T-cell (primary cell): ENCODE measurements around the gene ITPR2. TPM values are rescaled to one million over a fixed set of nuclear protein-coding genes. Genes with fewer than 3 reads are reported as not detected.

Experiments used
- ATAC-seq, 4 experiments: fragments of 200-7000 bp in 3 of 4; fragments of 150-1000 bp in 1 of 4; cut with Tn5 transposase; replicated peaks in 1 of 4; 1 replicate in 3 of 4; 2 replicates in 1 of 4; pipeline ENCODE4 v1.10.0; 2021; ENCODE audit warnings: moderate library complexity in 3 of 4, mild to moderate bottlenecking in 2 of 4, moderate number of reproducible peaks in 1 of 4
- CTCF ChIA-PET, 2 donors: fragments of 300-600 bp; sonication (Branson Sonifier 250); formaldehyde crosslinking; loops; one replicate each; lab custom pipeline; 2022; ENCODE audit warnings: antibody characterized with exemption in 2 of 2; lab: Charles Lee
- POLR2A ChIA-PET, 2 donors: fragments of 300-600 bp; sonication (Branson Sonifier 250); formaldehyde crosslinking; loops; one replicate each; lab custom pipeline; 2022; ENCODE audit warnings: antibody characterized with exemption in 2 of 2; lab: Charles Lee
- DNase-seq, 35 experiments: peaks; one replicate each; pipeline versions ENCODE4 v3.0.0 to v3.0.0-alpha.2; 2013 to 2023
- H3K27ac ChIP-seq: one replicate; pipeline ENCODE4 v1.5.1; 2013; ENCODE audit warnings: low read length
- H3K27me3 ChIP-seq, 2 experiments: replicated peaks in 1 of 2; 1 replicate in 1 of 2; 2 replicates in 1 of 2; pipeline versions ENCODE4 v1.6.1 to v1.7.0; 2013; ENCODE audit warnings: low read length in 1 of 2, mixed read lengths in 1 of 2; ENCODE audit not compliant: control insufficient read depth in 2 of 2, insufficient read depth in 2 of 2; ENCODE audit errors: extremely low read depth in 1 of 2
- H3K36me3 ChIP-seq, 2 donors: 1 replicate in 1 of 2; 2 replicates in 1 of 2; pipeline versions ENCODE4 v1.6.1 to v1.7.0; 2013; ENCODE audit warnings: low read length in 1 of 2; ENCODE audit not compliant: control insufficient read depth in 2 of 2, insufficient read depth in 1 of 2; ENCODE audit errors: extremely low read depth in 1 of 2
- H3K4me1 ChIP-seq, 2 experiments: 1 replicate in 1 of 2; 2 replicates in 1 of 2; pipeline versions ENCODE4 v1.6.1 to v1.7.0; 2013; ENCODE audit warnings: low read length in 2 of 2, mixed read lengths in 1 of 2; ENCODE audit not compliant: insufficient read depth in 2 of 2, control insufficient read depth in 1 of 2; ENCODE audit errors: extremely low read depth in 1 of 2
- H3K4me3 ChIP-seq, 2 donors: 1 replicate in 1 of 2; 2 replicates in 1 of 2; pipeline versions ENCODE4 v1.5.1 to v1.7.0; 2013; ENCODE audit warnings: mild to moderate bottlenecking in 2 of 2, low read length in 1 of 2, moderate library complexity in 1 of 2; ENCODE audit not compliant: control insufficient read depth in 1 of 2; ENCODE audit errors: extremely low read depth in 1 of 2
- H3K9me3 ChIP-seq: 2 replicates; pipeline ENCODE4 v1.7.0; 2013
- H3K27ac Mint-ChIP-seq, 2 donors: one replicate each; pipeline ENCODE4 v1.8.0; 2020 to 2021; ENCODE audit warnings: mild to moderate bottlenecking in 2 of 2, mixed read lengths in 2 of 2
- H3K27me3 Mint-ChIP-seq, 2 donors: one replicate each; pipeline ENCODE4 v1.8.0; 2021 to 2022; ENCODE audit warnings: mixed read lengths in 2 of 2
- H3K36me3 Mint-ChIP-seq: one replicate; pipeline ENCODE4 v1.8.0; 2021; ENCODE audit warnings: mixed read lengths
- H3K4me1 Mint-ChIP-seq, 3 donors: one replicate each; pipeline ENCODE4 v1.8.0; 2020 to 2022; ENCODE audit warnings: mixed read lengths in 3 of 3, mild to moderate bottlenecking in 1 of 3
- H3K4me3 Mint-ChIP-seq, 3 donors: one replicate each; pipeline ENCODE4 v1.8.0; 2020 to 2022; ENCODE audit warnings: mild to moderate bottlenecking in 3 of 3, mixed read lengths in 3 of 3, moderate library complexity in 3 of 3
- H3K9me3 Mint-ChIP-seq, 3 donors: one replicate each; pipeline ENCODE4 v1.8.0; 2020 to 2022; ENCODE audit warnings: mixed read lengths in 3 of 3
- WGBS: methylation state at CpG from one replicate; pipeline ENCODE4 v1.1.5; 2013; ENCODE audit warnings: missing lambda C conversion rate; ENCODE audit not compliant: insufficient coverage; 5-methylcytosine and 5-hydroxymethylcytosine counted together
- total RNA-seq, 35 experiments: library from RNA in 6 of 35; stranded (reverse) in 6 of 35; fragments of 120-200 nt in 1 of 35; gene quantifications; one replicate each; pipeline versions ENCODE4 v1.2.1 to v1.2.4 and lab custom pipeline; 2013 to 2026

The ITPR2 gene
- total RNA-seq, 5 donors from 2014 or later (not counting 1 experiment from before 2014, with no cell fraction given), result 38.8 to 52.5 (median 44.5) TPM

GRCh38 chr12:26467351-26467750 is 365.6 kb downstream of the ITPR2 start:
- Mint-ChIP-seq H3K4me3 (no peak overlapping the region), H3K36me3 (peaks cover 54% of the 10 kb centered on the region), H3K9me3 (no peaks in the 10 kb centered on the region), H3K27me3 (no peaks in the 10 kb centered on the region), H3K4me1 (no peaks in the 10 kb centered on the region), H3K27ac (no peak overlapping the region)
- Histone ChIP-seq H3K27me3 (no peaks in the 10 kb centered on the region), H3K4me3 (no peak overlapping the region), H3K27ac (no peak overlapping the region), H3K36me3 (peaks cover 3 to 7% of the 10 kb centered on the region in 2 donors), H3K4me1 (no peaks in the 10 kb centered on the region), H3K9me3 (no peaks in the 10 kb centered on the region)
- CTCF ChIA-PET, result no interaction called here
- POLR2A ChIA-PET, result interaction anchor here in 1 of 2 donors (0.5 kb wide), 1 partner anchor 247 kb away, joined by 5 read pairs; no protein-coding TSS in a partner anchor
- no peak for ATAC-seq
- WGBS, result 100% methylated on average over 1 of the region's 1 CpG
- DNase-seq, result no peak

- no peak overlapping the region for H3K4me3 ChIP-seq
- peaks cover 3 to 7% of the 10 kb centered on the region in 2 donors for H3K36me3 ChIP-seq
- ChIA-PET CTCF (interaction anchor here in 1 of 2 donors (0.6 kb wide), 1 partner anchor 36 kb away, joined by 3 read pairs; no protein-coding TSS in a partner anchor), POLR2A (no interaction called here)
- no peaks in the 10 kb centered on the region for H3K4me1 Mint-ChIP-seq
- DNase-seq (no peak), ATAC-seq (no peak)
- WGBS, result no CpG with 5 or more reads among the region's 2 CpGs
- no peaks in the 10 kb centered on the region for H3K9me3 Mint-ChIP-seq
- H3K27me3 ChIP-seq, result no peaks in the 10 kb centered on the region
- H3K27ac Mint-ChIP-seq, result no peak overlapping the region
- no peak overlapping the region for H3K27ac ChIP-seq
- H3K9me3 ChIP-seq, result no peaks in the 10 kb centered on the region
- no peaks in the 10 kb centered on the region for H3K27me3 Mint-ChIP-seq
- no peaks in the 10 kb centered on the region for H3K4me1 ChIP-seq
- no peak overlapping the region for H3K4me3 Mint-ChIP-seq
- H3K36me3 Mint-ChIP-seq, result peaks cover 50% of the 10 kb centered on the region
Measured at GRCh38 chr12:26466726-26467125, 366.3 kb downstream of the ITPR2 start.

- Histone ChIP-seq H3K36me3 (peaks cover 3 to 7% of the 10 kb centered on the region in 2 donors), H3K4me3 (no peak overlapping the region), H3K27ac (no peak overlapping the region), H3K4me1 (no peaks in the 10 kb centered on the region), H3K27me3 (no peaks in the 10 kb centered on the region), H3K9me3 (no peaks in the 10 kb centered on the region)
- Mint-ChIP-seq H3K9me3 (no peaks in the 10 kb centered on the region), H3K36me3 (peaks cover 43% of the 10 kb centered on the region), H3K4me3 (no peak overlapping the region), H3K27ac (no peak overlapping the region), H3K27me3 (no peaks in the 10 kb centered on the region), H3K4me1 (no peaks in the 10 kb centered on the region)
- CTCF ChIA-PET, result no interaction called here
- WGBS, result no CpG with 5 or more reads among the region's 6 CpGs
- ATAC-seq, result no peak
- no peak for DNase-seq
- POLR2A ChIA-PET, result no interaction called here
Measured at GRCh38 chr12:26465419-26466097, 367.4 kb downstream of the ITPR2 start.

GRCh38 chr12:26461776-26462175 is 371.2 kb downstream of the ITPR2 start:
- Histone ChIP-seq H3K27me3 (no peaks in the 10 kb centered on the region), H3K27ac (no peak overlapping the region), H3K36me3 (peaks cover 8 to 12% of the 10 kb centered on the region in 2 donors), H3K4me1 (no peaks in the 10 kb centered on the region), H3K4me3 (no peak overlapping the region), H3K9me3 (no peaks in the 10 kb centered on the region)
- Mint-ChIP-seq H3K9me3 (no peaks in the 10 kb centered on the region), H3K27me3 (no peaks in the 10 kb centered on the region), H3K36me3 (peaks cover 62% of the 10 kb centered on the region), H3K4me1 (no peaks in the 10 kb centered on the region), H3K27ac (no peak overlapping the region), H3K4me3 (no peak overlapping the region)
- DNase-seq (no peak), ATAC-seq (no peak)
- no CpG with 5 or more reads among the region's 1 CpG for WGBS
- ChIA-PET POLR2A (no interaction called here), CTCF (interaction anchor here in 1 of 2 donors (0.6 kb wide), 1 partner anchor 862 kb away, joined by 3 read pairs; no protein-coding TSS in a partner anchor)

GRCh38 chr12:26460361-26460760 is 372.6 kb downstream of the ITPR2 start:
- POLR2A ChIA-PET, result interaction anchor here in 1 of 2 donors (0.5 kb wide), 1 partner anchor 1307 kb away, joined by 3 read pairs; no protein-coding TSS in a partner anchor
- no peaks in the 10 kb centered on the region for H3K9me3 ChIP-seq
- H3K4me1 Mint-ChIP-seq, result no peaks in the 10 kb centered on the region
- H3K4me1 ChIP-seq, result no peaks in the 10 kb centered on the region
- H3K27ac Mint-ChIP-seq, result no peak overlapping the region
- H3K36me3 ChIP-seq, result peaks cover 8 to 12% of the 10 kb centered on the region in 2 donors
- no peaks in the 10 kb centered on the region for H3K27me3 ChIP-seq
- WGBS, result 100% methylated on average over 5 of the region's 6 CpGs
- ATAC-seq (no peak), DNase-seq (no peak)
- no peak overlapping the region for H3K4me3 ChIP-seq
- no peaks in the 10 kb centered on the region for H3K9me3 Mint-ChIP-seq
- no peaks in the 10 kb centered on the region for H3K27me3 Mint-ChIP-seq
- no peak overlapping the region for H3K27ac ChIP-seq
- CTCF ChIA-PET, result no interaction called here
- H3K4me3 Mint-ChIP-seq, result no peak overlapping the region
- peaks cover 58% of the 10 kb centered on the region for H3K36me3 Mint-ChIP-seq

GRCh38 chr12:26455936-26456574 is 376.9 kb downstream of the ITPR2 start:
- H3K27ac Mint-ChIP-seq, result no peak overlapping the region
- no peak overlapping the region for H3K4me3 Mint-ChIP-seq
- DNase-seq (no peak), ATAC-seq (no peak)
- 88% methylated on average over 1 of the region's 3 CpGs for WGBS
- Histone ChIP-seq H3K9me3 (no peaks in the 10 kb centered on the region), H3K27me3 (no peaks in the 10 kb centered on the region), H3K4me1 (no peaks in the 10 kb centered on the region), H3K36me3 (peaks cover 8 to 9% of the 10 kb centered on the region in 2 donors), H3K4me3 (no peak overlapping the region), H3K27ac (no peak overlapping the region)
- ChIA-PET CTCF (no interaction called here), POLR2A (no interaction called here)
- no peaks in the 10 kb centered on the region for H3K9me3 Mint-ChIP-seq
- H3K4me1 Mint-ChIP-seq, result peaks cover 0 to 5% (median 0%) of the 10 kb centered on the region in 3 donors
- no peaks in the 10 kb centered on the region for H3K27me3 Mint-ChIP-seq
- H3K36me3 Mint-ChIP-seq, result peaks cover 62% of the 10 kb centered on the region
